Measurements from ENCODE around the gene SLC35F1.
"Not testable (repeated sequence)": the region's sequence is repeated elsewhere in the genome, so short reads cannot be mapped to it uniquely, and the experiment has no call there.

The SLC35F1 gene

DNA sequence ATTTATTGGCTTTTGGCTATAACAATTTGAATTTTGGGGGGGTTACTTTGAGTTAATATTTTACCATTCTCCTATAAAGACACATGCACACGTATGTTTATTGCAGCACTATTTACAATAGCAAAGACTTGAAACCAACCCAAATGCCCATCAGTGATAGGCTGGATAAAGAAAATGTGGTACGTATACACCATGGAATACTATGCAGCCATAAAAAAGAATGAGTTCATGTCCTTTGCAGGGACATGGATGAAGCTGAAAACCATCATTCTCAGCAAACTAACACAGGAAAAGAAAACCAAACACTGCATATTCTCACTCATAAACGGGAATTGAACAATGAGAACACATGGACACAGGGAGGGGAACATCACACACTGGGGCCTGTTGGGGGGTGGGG is 130.4 kb downstream of the SLC35F1 start:
- not testable (repeated sequence) for H3K4me1 ChIP-seq (ENCODE audit: control insufficient read depth, insufficient read depth, low read length); H3K9me3 ChIP-seq (ENCODE audit: control insufficient read depth, insufficient read depth, low read depth, low read length)

DNA sequence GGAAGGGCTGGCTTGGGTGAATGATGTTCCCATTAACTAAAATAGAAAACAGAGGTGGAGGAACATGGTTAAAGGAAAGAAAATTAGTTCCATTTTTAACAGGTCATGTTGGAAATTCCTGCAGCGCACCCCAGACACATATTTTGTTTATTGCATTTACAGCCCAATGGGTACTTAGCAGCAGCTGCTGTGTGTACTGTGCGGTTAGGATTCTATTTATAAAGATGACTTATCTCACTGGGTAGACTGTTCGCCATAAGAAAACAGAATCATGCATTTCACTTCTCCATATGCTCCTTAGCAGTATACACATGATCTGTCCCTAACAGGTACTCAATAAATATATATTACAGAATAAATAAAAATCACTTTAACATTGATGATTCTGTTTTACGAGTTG is 135.8 kb downstream of the SLC35F1 start:
- CTCF ChIA-PET: interaction anchor here (0.6 kb wide), 3 partner anchors 71 to 1186 kb away, joined by 4 read pairs; no protein-coding TSS in a partner anchor
- H3K27ac ChIP-seq (ENCODE audit: extremely low read depth, low read depth, low read length): no peak overlapping the region

More for the DNA sequence above, 130.4 kb downstream of the SLC35F1 start:
- POLR2A ChIA-PET; H3K27ac ChIP-seq (ENCODE audit: extremely low read depth, low read depth, low read length); H3K36me3 ChIP-seq (ENCODE audit: control insufficient read depth in 2 of 2, insufficient read depth in 1 of 2, low read length in 2 of 2); H3K4me3 ChIP-seq (ENCODE audit: low read depth, low read length); CTCF ChIA-PET: not testable (repeated sequence)
- peak; percentile 80 for TF ChIP-seq ZNF146 (tag by site-specific recombination; IDR thresholded peaks at IDR 0.05)

DNA sequence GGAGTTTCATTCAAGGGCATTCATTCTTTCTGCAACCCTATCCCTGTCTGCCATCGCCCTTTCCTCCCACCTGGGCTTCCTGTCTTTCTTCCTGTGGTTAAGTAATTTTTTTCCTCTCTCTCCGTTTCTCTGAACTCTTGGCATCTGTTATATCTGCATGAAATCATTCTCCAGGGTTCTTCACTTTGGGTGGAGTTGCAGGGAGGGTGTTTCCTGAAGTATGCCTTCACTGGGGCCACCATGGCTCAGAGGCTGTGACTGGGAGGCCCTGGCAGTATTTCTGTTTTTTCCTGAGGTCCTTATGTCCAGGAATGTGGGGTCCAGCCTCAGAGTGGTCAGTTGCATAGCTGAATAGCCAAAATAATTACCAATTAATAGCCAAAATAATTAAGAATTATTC is 137.2 kb downstream of the SLC35F1 start:
- no peaks in the 10 kb centered on the region for H3K9me3 ChIP-seq (ENCODE audit: control insufficient read depth, insufficient read depth, low read depth, low read length)
- ChIA-PET CTCF (no interaction called here), POLR2A (no interaction called here)
- no peaks in the 10 kb centered on the region for H3K36me3 ChIP-seq (ENCODE audit: control insufficient read depth in 2 of 2, insufficient read depth in 1 of 2, low read length in 2 of 2)
- no peaks in the 10 kb centered on the region for H3K4me1 ChIP-seq (ENCODE audit: control insufficient read depth, insufficient read depth, low read length)
- TF ChIP-seq ZNF133 (tag by site-specific recombination; IDR thresholded peaks at IDR 0.05): no peak
- no peak for TF ChIP-seq KLF10 (tag by site-specific recombination; IDR thresholded peaks at IDR 0.05)
- TF ChIP-seq ZNF394 (tag by site-specific recombination; IDR thresholded peaks at IDR 0.05; ENCODE audit: borderline replicate concordance): no peak
- no peak for TF ChIP-seq REPIN1 (tag by site-specific recombination; IDR thresholded peaks at IDR 0.05; ENCODE audit: low read depth)
- TF ChIP-seq ZNF426 (tag by site-specific recombination; IDR thresholded peaks at IDR 0.05): no peak
- H3K4me3 ChIP-seq (ENCODE audit: low read depth, low read length): no peak overlapping the region
- H3K27ac ChIP-seq (ENCODE audit: extremely low read depth, low read depth, low read length): no peak overlapping the region

More for the DNA sequence above, 135.8 kb downstream of the SLC35F1 start:
- H3K9me3 ChIP-seq (ENCODE audit: control insufficient read depth, insufficient read depth, low read depth, low read length): no peaks in the 10 kb centered on the region
- no peaks in the 10 kb centered on the region for H3K4me1 ChIP-seq (ENCODE audit: control insufficient read depth, insufficient read depth, low read length)
- no peak overlapping the region for H3K4me3 ChIP-seq (ENCODE audit: low read depth, low read length)
- POLR2A ChIA-PET: no interaction called here
- H3K36me3 ChIP-seq (ENCODE audit: control insufficient read depth in 2 of 2, insufficient read depth in 1 of 2, low read length in 2 of 2): no peaks in the 10 kb centered on the region
- TF ChIP-seq ZNF2 (tag by site-specific recombination; IDR thresholded peaks at IDR 0.05): no peak
- TF ChIP-seq, protein P1, sequence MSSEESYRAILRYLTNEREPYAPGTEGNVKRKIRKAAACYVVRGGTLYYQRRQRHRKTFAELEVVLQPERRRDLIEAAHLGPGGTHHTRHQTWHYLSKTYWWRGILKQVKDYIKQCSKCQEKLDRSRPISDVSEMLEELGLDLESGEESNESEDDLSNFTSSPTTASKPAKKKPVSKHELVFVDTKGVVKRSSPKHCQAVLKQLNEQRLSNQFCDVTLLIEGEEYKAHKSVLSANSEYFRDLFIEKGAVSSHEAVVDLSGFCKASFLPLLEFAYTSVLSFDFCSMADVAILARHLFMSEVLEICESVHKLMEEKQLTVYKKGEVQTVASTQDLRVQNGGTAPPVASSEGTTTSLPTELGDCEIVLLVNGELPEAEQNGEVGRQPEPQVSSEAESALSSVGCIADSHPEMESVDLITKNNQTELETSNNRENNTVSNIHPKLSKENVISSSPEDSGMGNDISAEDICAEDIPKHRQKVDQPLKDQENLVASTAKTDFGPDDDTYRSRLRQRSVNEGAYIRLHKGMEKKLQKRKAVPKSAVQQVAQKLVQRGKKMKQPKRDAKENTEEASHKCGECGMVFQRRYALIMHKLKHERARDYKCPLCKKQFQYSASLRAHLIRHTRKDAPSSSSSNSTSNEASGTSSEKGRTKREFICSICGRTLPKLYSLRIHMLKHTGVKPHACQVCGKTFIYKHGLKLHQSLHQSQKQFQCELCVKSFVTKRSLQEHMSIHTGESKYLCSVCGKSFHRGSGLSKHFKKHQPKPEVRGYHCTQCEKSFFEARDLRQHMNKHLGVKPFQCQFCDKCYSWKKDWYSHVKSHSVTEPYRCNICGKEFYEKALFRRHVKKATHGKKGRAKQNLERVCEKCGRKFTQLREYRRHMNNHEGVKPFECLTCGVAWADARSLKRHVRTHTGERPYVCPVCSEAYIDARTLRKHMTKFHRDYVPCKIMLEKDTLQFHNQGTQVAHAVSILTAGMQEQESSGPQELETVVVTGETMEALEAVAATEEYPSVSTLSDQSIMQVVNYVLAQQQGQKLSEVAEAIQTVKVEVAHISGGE (tag by site-specific recombination; conservative IDR thresholded peaks at IDR 0.05; ENCODE audit: low read depth): no peak
- no peak for TF ChIP-seq ZNF629 (tag by site-specific recombination; IDR thresholded peaks at IDR 0.05)
- TF ChIP-seq ZNF701 (tag by site-specific recombination; IDR thresholded peaks at IDR 0.05): no peak
- TF ChIP-seq ZNF707 (tag by site-specific recombination; IDR thresholded peaks at IDR 0.05): no peak

DNA sequence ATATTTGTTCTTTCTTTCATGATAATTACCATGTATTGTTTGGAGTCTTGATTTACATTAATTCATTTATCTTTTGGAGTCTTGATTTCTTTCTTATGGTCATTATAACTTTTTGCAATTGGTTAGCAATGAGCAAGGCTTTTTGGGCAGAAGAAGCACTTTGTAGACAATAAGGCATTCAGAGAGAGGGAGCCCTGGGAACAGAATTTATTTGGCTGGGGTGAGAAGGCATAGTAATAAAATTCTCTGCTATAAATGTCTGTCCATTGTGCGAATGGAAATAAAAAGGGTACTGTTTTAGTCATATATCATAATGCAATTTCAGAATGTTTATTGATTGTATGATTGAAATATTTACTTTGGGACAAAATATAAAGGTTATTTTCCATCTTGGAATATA is 147.0 kb downstream of the SLC35F1 start:
- no peak overlapping the region for H3K4me3 ChIP-seq (ENCODE audit: low read depth, low read length)
- H3K36me3 ChIP-seq (ENCODE audit: control insufficient read depth in 2 of 2, insufficient read depth in 1 of 2, low read length in 2 of 2): no peaks in the 10 kb centered on the region
- no peak overlapping the region for H3K27ac ChIP-seq (ENCODE audit: extremely low read depth, low read depth, low read length)
- H3K9me3 ChIP-seq (ENCODE audit: control insufficient read depth, insufficient read depth, low read depth, low read length): no peaks in the 10 kb centered on the region
- POLR2A ChIA-PET: no interaction called here
- H3K4me1 ChIP-seq (ENCODE audit: control insufficient read depth, insufficient read depth, low read length): no peaks in the 10 kb centered on the region
- no peak for TF ChIP-seq ZNF521 (tag by site-specific recombination; IDR thresholded peaks at IDR 0.05)
- TF ChIP-seq ZNF626 (tag by site-specific recombination; IDR thresholded peaks at IDR 0.05): no peak
- TF ChIP-seq ZIC2 (tag by site-specific recombination; IDR thresholded peaks at IDR 0.05): no peak
- no peak for TF ChIP-seq HOXA7 (CRISPR knock-in tag; IDR thresholded peaks at IDR 0.05; ENCODE audit: borderline replicate concordance)
- no peak for TF ChIP-seq ZNF558 (tag by site-specific recombination; IDR thresholded peaks at IDR 0.05)
- no peak for TF ChIP-seq ZSCAN16 (tag by site-specific recombination; IDR thresholded peaks at IDR 0.05)
- no peak for TF ChIP-seq ZNF621 (tag by site-specific recombination; IDR thresholded peaks at IDR 0.05)
- CTCF ChIA-PET: no interaction called here
